ENCODE results near the gene RFC5.

GRCh38 chr12:117967043-117967442 is 49.5 kb upstream of the RFC5 start:
- TF ChIP-seq REST (IDR thresholded peaks at IDR 0.05) (no peak), CTCF (IDR thresholded peaks at IDR 0.05; ENCODE audit: low read depth, low read length, missing input control) (no peak)
